HG02798 (cell line): ENCODE measurements around the gene MCM8.

Experiments
- ATAC-seq: cut with Tn5 transposase; IDR thresholded peaks from one replicate; pipeline ENCODE4 v1.9.1; 2021; ENCODE audit warnings: mild to moderate bottlenecking; ENCODE audit not compliant: unreplicated experiment, poor library complexity

Gene MCM8

GRCh38 chr20:6037082-6037481 is 86.6 kb downstream of the MCM8 start:
- ATAC-seq: no peak

GRCh38 chr20:6038256-6038655 is 87.8 kb downstream of the MCM8 start:
- no peak for ATAC-seq

- ATAC-seq: no peak
These were observed 89.3 kb downstream of the MCM8 start for GRCh38 chr20:6039766-6040165.

- ATAC-seq: no peak
These were observed 90.1 kb downstream of the MCM8 start for GRCh38 chr20:6040540-6040939.

GRCh38 chr20:6040958-6041807 is 90.7 kb downstream of the MCM8 start:
- no peak for ATAC-seq

- no peak for ATAC-seq
These were observed 91.4 kb downstream of the MCM8 start for GRCh38 chr20:6041808-6042265.

- ATAC-seq: no peak
These were observed 93.7 kb downstream of the MCM8 start for GRCh38 chr20:6044115-6044514.

GRCh38 chr20:6045566-6045965 is 95.1 kb downstream of the MCM8 start:
- ATAC-seq: no peak

- ATAC-seq: no peak
These were observed 96.0 kb downstream of the MCM8 start for GRCh38 chr20:6046432-6046831.

GRCh38 chr20:6048391-6048790 is 97.9 kb downstream of the MCM8 start:
- no peak for ATAC-seq
